NCI-H1436 (cell line): ENCODE measurements around the gene RTL9.

ENCODE experiments used
- DNase-seq: peaks from one replicate; lab custom pipeline; 2025; lab: John Stamatoyannopoulos, UW

RTL9 gene

DNA sequence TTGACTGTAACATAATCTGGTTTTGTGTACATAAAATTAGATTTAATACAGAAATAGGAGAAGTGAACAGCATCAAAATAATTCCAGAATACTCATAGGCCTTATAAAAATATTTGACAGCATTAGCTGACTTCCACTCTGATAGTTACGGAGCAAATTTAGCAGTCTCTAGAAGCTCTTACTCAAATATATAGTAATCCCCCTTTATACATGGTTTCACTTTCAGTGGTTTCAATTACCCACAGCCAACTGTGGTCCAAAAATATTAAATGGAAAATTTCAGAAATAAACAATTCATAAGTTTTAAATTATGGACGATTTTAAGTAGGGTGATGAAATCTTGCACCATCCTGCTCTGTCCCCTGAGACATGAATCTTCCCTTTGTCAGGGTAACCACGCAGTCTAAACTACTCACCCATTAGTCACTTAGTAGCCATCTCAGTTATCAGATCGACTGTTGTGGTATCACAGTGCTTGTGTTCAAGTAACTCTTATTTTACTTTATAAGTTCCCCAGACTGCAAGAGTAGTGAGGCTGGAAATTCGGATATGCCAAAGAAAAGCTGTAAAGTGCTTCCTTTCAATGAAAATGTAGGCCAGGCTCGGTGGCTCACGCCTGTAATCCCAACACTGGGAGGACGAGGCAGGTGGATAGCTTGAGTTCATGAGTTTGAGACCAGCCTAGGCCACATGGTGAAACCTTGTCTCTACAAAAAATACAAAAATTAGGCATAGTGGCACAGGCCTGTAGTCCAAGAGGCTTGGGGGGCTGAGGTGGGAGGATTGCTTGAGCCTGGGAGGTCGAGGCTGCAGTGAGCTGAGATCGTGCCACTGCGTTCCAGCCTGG lies 17.2 kb upstream of the RTL9 start:
- no peak for DNase-seq

DNA sequence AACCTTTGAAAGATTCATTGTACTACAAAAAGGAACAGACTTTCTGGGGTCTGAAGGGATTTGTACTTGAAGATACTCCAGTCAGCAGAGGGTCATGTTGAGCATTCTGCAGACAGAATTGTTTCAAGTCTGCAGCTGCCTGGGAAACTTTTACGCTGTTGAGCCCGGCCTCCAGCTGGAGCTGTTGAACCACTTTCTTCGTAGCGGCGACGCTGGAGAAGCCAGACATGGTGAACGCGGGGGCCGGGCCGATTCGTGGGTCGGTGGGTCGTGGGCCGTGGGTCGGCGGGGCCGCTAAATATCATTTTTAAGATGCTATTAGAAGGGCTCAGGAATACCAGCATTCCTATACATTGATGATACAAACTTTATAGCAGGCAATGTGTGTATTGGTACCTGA lies 12.0 kb upstream of the RTL9 start:
- DNase-seq: no peak

DNA sequence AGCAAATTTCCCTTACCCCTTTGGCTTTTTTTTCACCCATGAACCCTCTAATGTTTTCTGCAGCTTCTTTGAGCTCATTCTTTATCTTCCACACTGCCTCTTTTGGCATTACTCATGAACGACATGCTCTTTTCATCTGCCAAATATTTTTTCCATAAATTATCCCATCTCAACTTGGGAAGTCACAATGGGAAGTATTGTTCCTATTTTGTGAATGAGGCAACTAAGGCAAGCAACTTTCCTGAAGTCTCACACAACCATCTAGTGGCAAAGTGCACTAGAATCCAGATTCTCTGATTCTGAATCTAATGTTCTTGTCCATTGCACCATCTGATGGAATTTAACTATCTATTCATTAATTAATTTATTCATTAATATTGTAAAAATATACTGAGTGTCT lies 625 bp downstream of the RTL9 start:
- DNase-seq: no peak

DNA sequence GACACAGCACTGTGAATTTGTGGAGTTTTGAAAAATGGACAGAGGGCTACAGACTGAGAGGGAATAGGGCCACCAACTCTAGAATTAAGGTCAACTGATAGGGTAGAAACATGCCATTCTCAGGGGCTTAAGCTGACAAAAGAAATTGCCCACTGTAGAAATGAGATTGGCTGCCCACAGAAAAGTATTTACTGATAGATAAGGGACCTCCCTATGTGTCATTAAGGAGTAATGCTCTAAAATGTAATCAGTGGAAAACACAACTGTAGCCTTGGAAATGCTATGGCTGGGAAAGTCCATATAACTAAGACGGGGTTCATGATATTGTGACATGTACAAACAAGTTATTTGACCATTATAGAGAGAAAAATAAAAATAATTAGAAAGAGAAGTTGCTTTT lies 4.6 kb downstream of the RTL9 start:
- no peak for DNase-seq

DNA sequence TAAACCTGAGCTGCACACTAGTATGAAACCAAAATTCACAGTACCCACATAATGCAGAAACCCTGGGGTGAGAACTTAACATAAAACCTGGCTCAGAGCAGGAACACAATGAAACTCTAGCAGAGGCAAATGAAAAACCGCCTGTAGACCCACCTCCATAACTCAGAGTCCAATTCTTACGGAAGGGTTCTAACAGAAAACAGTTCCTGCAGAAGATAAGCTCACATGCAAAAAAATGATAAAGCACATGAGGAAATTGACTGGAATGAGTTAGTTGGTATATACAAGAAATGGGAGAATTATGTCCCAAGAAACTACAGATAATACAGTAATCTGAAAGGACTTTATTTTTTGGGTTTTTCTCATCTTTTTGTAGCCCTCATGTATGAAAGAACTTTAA lies 14.7 kb downstream of the RTL9 start:
- DNase-seq: no peak

DNA sequence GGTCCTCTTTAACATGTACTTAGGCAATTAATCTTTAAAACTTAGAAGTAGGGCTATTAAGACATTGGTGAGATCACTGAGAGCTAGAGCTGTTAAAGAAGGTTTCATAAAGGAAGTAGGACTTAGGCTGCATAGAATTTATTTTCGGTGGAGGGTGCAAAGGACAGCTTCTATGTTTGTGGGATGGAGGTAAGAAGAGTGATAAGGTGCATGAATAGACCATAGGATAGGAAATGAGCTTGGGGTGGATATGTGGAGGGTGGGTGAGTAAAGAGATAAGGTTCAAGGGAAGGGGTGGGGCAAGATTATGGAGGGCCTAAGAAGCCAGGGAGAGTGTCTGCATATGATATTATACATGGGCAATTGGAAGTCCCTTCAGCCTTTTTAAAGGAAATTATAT lies 15.9 kb downstream of the RTL9 start:
- DNase-seq: no peak

DNA sequence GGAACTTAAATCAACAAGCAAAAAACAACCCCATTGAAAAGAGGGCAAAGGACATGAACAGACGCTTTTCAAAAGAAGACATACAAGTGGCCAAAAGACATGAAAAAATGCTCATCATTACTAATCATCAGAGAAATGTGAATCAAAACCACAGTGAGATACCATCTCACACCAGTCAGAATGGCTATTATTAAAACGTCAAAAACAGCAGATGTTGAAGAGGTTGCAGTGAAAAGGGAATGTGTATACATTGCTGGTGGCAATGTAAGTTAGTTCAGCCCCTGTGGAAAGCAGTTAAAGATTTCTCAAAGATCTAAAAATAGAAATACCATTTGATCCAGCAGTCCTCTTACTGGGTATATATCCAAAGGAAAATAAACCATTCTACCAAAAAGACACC lies 22.6 kb downstream of the RTL9 start:
- DNase-seq: no peak

DNA sequence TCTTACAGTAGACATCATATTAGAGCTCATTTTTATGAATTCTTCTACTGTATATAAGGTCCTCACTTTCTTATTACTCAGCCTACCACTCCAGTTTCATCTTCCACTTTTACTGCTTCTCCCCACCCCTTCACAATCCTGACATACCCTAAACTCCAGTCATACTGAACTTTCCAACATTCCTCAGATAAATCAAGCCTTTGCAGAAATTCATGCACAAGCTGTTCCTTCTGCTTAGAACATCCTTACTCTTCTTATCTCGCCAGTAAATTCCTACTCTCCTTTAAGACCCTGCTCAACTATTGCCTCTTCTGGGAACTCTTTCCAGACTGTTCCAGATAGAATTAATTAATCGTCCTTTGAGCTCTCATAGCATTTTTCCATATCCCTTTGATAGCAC lies 24.8 kb downstream of the RTL9 start:
- no peak for DNase-seq

DNA sequence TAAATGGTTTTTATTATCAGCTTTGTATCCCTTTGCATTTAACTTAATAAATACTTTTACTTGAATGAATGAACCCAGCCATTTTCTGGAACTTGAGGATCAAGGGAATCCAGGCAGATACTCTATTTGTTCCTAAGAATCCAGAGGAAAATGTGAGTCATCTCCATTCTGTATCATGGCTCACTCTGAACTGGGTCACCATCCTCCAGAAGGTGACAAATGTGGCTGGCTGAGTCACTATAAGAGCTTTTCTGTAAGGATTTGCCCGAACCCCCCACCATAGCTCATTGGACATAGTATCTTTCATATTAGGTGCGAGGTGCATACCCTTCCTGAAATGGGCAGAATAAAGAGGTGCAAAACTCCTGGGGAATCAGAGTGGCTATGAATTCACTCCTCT lies 25.8 kb downstream of the RTL9 start:
- no peak for DNase-seq

DNA sequence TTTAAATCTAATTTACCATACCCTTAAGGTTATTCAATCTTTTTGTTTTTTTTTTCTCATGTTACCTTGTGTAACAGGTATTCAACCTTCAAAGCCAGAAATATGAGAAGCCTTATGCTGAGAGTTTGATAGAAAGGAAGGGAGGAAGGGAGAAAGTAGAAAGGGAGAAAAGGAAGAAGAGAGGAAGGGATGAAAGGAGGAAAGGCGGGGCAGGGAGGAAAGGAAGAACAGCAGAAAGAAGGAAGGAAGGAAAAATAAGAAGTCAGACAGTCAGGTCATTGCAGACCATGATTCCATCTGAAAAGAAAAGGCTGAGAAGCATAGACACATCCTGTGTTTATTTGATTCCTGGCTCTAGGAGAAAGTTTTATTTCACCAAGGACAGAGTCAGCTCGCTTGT lies 30.9 kb downstream of the RTL9 start:
- DNase-seq: no peak

DNA sequence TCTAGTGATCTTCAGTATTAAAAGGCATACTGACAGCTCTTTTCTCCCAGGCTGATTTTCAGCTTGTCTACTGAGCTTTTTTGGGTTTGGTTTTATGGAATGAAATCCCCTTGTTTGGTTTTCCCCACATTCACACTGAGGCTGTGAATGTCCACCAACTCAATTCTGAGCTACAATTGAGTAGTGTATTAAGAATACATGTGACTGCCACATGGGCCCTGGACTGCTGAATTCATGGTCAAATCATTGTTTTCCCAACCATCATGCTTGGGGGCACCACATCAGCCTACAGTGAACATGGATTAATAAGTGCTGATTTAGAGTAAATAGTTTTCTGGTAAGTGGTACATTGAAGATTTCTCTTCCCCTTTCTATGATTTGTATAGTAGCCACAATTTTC lies 32.4 kb downstream of the RTL9 start:
- no peak for DNase-seq

DNA sequence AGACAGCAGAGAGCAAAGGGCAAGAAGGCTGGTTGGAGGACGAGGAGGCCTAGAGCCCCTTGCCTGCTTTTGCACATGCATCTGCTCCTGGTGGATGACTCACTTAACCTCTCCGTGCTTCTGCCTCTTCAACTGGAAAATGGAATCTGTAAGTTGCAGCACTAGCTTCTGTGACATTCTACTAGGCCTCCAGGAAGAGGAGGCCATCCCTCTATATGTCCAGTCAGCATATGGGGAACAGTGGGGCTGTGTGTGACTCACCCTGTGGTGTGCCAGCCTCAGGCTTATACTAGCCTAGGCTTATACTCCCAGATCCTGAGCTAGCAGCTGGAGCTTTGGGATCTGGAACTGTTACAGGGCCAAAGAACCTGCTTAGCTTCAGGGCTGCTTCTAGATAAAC lies 36.0 kb downstream of the RTL9 start:
- no peak for DNase-seq

DNA sequence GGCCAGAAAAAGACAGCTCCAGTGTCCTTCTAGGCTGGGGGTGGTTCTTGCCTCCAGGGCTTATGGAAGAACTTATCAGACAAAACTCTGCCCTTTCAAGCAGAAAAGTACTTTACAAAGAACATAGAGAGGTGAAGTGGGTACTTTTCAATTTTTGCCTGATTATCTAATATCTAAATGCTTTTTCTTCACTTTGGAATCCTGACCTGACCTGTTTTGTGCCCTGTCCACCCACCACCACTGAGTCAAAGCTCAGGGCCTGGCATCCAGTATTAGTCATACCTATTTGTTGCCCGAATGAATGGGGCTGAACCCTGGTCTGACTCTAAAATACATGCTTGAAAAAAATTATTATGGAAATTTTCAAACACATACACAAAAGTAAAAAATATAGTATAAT lies 37.2 kb downstream of the RTL9 start:
- no peak for DNase-seq

DNA sequence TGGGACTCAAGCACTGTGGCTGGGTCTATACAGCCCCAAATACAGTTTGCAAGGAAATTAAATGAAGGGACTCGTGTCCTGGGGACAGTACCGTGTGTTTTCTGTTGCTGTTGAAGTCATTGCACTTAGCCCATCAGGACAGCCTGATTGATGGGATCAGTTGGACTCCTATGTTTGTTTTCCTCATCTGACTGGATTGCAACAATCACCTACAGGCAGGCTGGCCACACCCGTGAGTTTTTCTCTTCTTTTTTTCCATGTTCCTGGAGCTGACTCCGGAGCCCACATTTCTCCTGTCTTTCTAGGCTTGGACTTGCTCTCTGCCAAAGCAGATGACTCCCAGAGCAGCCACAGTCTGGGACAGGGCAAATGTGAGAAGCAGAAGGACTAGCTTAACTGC lies 38.1 kb downstream of the RTL9 start:
- no peak for DNase-seq

DNA sequence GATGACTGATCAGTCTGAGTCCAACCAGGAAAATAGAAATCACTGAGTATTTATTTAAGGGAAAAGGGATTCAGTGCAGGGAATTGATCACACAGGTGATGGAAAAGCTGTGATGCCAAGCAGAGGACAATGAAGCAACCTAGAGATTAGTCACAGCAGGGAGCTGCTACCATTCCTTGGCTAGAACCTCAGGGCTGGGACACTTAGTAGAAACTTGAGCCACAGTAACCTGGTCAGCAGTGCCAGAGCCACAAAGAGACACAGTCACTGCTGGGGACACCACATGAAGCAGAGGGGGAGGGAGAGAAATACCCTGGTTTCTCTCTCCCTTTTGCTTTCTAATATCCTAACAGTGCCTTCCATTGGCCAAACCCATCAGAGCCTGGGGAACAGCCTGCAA lies 38.7 kb downstream of the RTL9 start:
- DNase-seq: no peak

DNA sequence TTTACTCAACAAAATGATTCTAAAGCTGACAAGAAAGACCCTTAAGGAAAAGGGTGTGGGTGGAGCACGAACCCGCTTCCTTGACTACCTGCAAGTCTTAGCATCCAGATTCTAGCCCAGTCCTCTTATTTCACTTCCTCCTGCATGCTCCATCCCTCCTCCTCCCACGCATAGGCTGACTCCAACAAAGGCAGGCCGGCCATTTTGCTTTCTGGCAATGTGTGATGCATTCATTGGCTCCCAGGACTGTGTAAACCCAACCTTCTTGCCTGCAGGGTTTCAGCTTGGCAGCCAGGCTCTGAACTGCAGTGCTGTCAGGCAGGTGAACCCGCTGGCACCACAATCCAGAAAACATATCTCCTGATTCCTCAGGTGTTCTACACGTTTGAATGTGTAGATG lies 39.3 kb downstream of the RTL9 start:
- DNase-seq: no peak

DNA sequence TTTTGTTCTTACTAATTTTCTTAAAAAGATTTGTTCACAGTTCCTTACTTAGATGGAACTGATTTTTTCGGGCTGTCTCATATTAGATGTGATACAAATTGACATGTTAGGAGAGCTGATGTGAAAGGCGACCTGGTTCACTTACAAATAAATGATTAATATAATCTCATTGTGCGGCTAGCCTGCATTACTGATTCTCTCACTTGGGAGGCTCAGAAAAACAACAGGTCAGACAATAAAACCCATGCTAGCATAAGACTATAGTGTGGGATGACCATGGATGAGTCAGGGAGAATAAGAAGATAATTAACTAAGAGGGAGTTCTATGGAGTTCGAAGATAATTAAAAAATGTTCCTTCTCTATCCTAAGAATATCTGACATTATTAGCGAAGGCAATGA lies 40.8 kb downstream of the RTL9 start:
- DNase-seq: no peak

DNA sequence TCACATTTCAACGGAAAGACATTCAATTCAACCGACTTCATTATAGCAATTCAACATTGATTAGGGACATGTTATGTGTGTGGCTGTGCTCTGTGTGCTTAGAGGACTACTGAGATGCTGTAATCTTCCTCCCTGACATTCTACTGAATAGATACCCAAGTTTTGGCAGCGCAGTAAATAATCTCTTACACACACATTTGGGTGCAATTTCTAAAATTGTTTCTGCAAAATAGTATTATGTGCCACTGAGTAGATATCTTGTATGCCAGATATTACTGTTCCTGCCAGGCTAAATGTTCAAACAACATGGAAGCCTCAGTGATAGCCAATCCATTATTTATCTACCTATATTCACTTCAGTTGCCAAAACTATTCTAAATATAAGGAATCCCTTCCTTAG lies 41.3 kb downstream of the RTL9 start:
- DNase-seq: no peak

DNA sequence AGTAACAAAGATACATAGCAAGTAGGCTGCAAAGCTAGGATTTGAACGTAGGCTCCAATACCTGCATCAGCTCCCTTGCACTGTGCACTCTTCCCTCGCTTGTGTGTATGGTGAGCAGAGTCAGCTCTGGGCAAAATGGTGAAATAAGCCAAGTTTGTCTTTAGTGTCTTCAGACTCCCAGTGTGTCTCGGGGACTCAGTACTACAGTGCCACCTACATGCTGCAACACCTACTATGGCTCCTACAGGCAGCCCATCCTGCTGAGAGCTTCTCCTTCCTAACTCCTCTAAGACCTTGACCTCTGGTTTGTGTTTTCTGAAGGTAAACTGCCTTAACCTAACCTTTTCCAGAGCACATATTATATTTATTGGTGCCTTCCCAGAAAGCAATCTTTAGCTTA lies 42.5 kb downstream of the RTL9 start:
- DNase-seq: no peak

DNA sequence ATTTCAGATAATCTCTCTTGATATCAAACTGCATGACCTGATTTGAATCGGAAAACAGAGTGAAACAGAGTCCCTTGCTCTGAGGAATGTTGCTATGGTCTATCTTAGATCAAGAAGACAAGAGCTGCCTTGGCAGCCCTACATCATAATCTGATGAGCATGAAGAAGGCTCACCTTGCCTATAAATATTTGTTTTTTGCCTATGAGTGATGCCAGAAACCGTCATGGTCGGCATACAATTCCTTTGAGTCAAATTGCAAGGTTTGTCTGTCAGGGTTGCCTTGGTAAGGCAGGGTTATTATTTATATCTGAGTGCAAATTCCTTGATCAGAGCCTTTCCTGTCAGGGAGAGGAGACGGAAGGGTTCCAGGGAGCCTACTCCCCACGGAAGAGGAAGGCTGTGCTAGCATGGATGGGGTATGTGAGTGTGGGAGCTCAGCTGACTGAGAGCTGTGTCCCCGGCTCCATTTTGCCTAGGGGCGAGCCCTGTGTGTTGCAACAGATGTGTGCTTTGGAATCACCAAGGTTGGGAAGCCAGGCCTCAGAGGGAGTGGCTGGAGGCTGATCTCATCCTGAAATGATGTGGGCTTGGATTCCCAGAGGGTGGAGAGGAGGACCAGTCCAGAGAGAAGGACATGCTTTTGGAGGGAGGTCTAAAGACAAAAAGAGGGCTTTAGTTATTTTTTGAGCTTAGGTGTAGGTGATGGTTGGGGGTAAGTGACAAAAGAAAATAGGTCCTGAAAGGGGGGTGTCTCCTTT lies 43.6 kb downstream of the RTL9 start:
- DNase-seq: no peak

DNA sequence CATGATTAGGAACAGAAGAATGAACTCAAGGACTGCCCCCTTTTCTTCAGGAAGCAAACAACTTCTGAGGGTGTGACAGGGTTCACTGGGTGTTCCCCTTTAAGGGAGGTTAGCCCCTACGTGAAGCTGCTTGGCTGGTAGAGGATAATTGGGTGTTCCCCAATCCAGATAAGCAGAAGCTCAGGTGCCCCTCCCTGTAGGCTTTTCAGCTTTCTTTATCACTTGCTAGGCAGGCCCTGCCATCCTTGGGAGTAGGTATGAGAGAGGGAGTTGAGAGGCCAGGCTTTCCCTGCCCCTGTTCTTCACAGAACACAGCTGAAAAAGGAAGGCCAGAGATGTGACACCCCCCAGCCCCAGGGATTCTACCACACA lies 44.2 kb downstream of the RTL9 start:
- no peak for DNase-seq

DNA sequence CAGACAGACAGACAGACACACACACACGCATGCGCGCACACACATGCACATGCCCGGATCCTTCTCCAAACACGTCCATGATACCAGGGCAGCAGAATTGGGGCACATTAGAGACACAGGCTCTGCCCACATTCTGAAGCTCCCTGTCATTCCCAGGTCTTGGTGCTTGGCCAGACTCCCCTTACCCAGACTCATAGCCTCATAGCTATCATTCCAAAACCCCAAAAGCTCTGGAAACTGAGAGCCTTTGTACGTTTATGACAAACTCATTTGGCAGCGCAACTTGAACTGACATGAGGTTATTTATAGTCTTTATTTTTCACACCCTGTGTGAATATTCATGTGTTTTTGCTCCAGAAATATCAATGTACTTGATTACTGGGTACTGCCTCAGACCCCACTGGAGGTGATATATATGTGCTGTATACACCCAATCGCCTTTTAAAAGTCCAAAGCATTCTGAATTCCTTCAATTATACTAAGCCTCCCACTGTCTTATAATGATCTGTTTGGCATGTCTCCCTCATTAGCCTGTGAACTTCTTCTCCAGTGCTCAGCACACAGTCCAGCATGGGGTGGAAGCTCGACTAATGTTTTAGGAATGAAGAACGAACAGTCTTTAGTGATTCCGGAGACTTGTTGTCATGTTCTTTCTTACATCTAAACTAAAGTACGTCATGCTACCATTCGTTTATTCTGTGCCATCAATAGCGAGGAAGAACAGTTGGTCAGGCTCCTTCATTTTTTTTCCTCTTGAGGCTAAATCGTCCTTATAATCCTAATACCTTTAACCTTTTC lies 45.0 kb downstream of the RTL9 start:
- no peak for DNase-seq

DNA sequence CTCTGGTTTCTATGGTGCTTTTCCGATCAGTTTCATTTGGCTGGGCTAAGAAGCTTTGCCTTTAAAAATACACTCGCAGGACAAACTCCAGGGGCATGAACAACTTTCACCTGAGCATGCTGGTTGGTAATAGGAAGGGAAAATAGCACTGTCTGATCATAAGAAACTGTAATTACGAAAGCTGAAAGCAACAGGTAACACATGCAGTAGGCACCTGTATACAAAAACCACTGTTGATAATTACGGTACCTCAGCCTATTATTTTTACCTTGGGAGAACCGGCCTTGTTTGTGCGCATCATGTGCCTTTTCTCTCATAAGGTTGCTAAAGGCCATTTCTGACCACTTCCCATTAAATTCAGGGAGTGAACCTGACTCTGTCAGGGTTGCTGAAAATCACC lies 45.7 kb downstream of the RTL9 start:
- no peak for DNase-seq
